RKO (cell line): ENCODE results near the gene NOP16.
A peak's percentile ranks its signal among the peaks of the same experiment; 100 is the strongest.

ENCODE experiments used
- DNase-seq: peaks from one replicate; pipeline ENCODE4 v3.0.0-alpha.2; 2016; ENCODE audit warnings: low spot score

Gene NOP16

GRCh38 chr5:176388444-176389134, at the start of gene NOP16, which contains the start of gene HIGD2A:
Gene NOP16 (minus strand): TSS chr5:176388598. CDS start chr5:176388539, 59 bp downstream.
Gene HIGD2A (plus strand): TSS chr5:176388751. CDS start chr5:176388820, 69 bp downstream.
- peak; percentile 99 for DNase-seq

- no peak for DNase-seq
Observed at GRCh38 chr5:176436656-176437055, 48.3 kb upstream of the NOP16 start.

GRCh38 chr5:176432707-176433106, 44.3 kb upstream of the NOP16 start:
- DNase-seq: no peak

GRCh38 chr5:176429972-176430371, 41.6 kb upstream of the NOP16 start:
- peak; percentile 57 for DNase-seq

GRCh38 chr5:176427971-176428370, 39.6 kb upstream of the NOP16 start:
- no peak for DNase-seq

GRCh38 chr5:176426876-176427275, 38.5 kb upstream of the NOP16 start:
- DNase-seq: no peak

GRCh38 chr5:176425791-176426190, 37.4 kb upstream of the NOP16 start:
- DNase-seq: no peak

GRCh38 chr5:176425138-176425537, 36.7 kb upstream of the NOP16 start:
- no peak for DNase-seq

GRCh38 chr5:176424181-176424580, 35.8 kb upstream of the NOP16 start:
- no peak for DNase-seq

GRCh38 chr5:176420972-176421544, 32.7 kb upstream of the NOP16 start:
- DNase-seq: no peak

GRCh38 chr5:176420086-176420485, 31.7 kb upstream of the NOP16 start:
- DNase-seq: no peak

- no peak for DNase-seq
Observed at GRCh38 chr5:176418251-176418650, 29.9 kb upstream of the NOP16 start.

- DNase-seq: no peak
Observed at GRCh38 chr5:176416965-176417364, 28.6 kb upstream of the NOP16 start.

- DNase-seq: peak; percentile 89
Observed at GRCh38 chr5:176415952-176416924, 27.8 kb upstream of the NOP16 start, which contains the start of gene CLTB. Gene CLTB (minus strand): TSS chr5:176416539. CDS start chr5:176416363, 176 bp downstream.

GRCh38 chr5:176415240-176415951, 27.0 kb upstream of the NOP16 start:
- DNase-seq: peak; percentile 37

- no peak for DNase-seq
Observed at GRCh38 chr5:176414704-176415103, 26.3 kb upstream of the NOP16 start.

- DNase-seq: no peak
Observed at GRCh38 chr5:176413709-176414191, 25.4 kb upstream of the NOP16 start.

GRCh38 chr5:176413255-176413565, 24.8 kb upstream of the NOP16 start:
- DNase-seq: no peak

GRCh38 chr5:176412517-176413254, 24.3 kb upstream of the NOP16 start:
- no peak for DNase-seq

GRCh38 chr5:176410486-176411180, 22.2 kb upstream of the NOP16 start:
- DNase-seq: no peak
